Urinary bladder (tissue), 4 donors: Measurements from ENCODE around the gene KCNAB3. TPM values are rescaled to one million over a fixed set of nuclear protein-coding genes. Genes with fewer than 3 reads are reported as not detected.

Experiments
- DNase-seq: peaks from one replicate; pipeline ENCODE4 v3.0.0-alpha.2; 2015; ENCODE audit errors: extremely low spot score
- H3K27ac ChIP-seq: one replicate; pipeline ENCODE4 v1.5.1; 2013; ENCODE audit warnings: low read depth, mild to moderate bottlenecking, moderate library complexity
- H3K36me3 ChIP-seq: one replicate; pipeline ENCODE4 v1.6.1; 2013; ENCODE audit warnings: mild to moderate bottlenecking, moderate library complexity; ENCODE audit not compliant: insufficient read depth
- H3K4me1 ChIP-seq: one replicate; pipeline ENCODE4 v1.6.1; 2013; ENCODE audit warnings: mild to moderate bottlenecking, moderate library complexity; ENCODE audit not compliant: insufficient read depth
- H3K4me3 ChIP-seq: one replicate; pipeline ENCODE4 v1.5.1; 2013; ENCODE audit warnings: low read depth, low read length
- WGBS: extraction: QIAGEN DNeasy Blood & Tissue Kit; methylation state at CpG from one replicate; pipeline ENCODE4 v1.1.7; 2013; 5-methylcytosine and 5-hydroxymethylcytosine counted together
- polyA plus RNA-seq: library from polyadenylated mRNA; stranded (reverse); fragments of 200-250 nt; gene quantifications from one replicate; pipeline ENCODE4 v1.2.3, GENCODE V29; 2013
- total RNA-seq: library from RNA; depleted of rRNA; stranded (reverse); fragments of >200 nt; gene quantifications from one replicate; pipeline ENCODE4 v1.2.3, GENCODE V29; 2014
- donor health status: healthy with polysubstance abuse.
- donor health status: healthy.

KCNAB3 gene
- total and polyA plus RNA-seq, 2 donors, result 1.3 to 2.3 TPM

DNA sequence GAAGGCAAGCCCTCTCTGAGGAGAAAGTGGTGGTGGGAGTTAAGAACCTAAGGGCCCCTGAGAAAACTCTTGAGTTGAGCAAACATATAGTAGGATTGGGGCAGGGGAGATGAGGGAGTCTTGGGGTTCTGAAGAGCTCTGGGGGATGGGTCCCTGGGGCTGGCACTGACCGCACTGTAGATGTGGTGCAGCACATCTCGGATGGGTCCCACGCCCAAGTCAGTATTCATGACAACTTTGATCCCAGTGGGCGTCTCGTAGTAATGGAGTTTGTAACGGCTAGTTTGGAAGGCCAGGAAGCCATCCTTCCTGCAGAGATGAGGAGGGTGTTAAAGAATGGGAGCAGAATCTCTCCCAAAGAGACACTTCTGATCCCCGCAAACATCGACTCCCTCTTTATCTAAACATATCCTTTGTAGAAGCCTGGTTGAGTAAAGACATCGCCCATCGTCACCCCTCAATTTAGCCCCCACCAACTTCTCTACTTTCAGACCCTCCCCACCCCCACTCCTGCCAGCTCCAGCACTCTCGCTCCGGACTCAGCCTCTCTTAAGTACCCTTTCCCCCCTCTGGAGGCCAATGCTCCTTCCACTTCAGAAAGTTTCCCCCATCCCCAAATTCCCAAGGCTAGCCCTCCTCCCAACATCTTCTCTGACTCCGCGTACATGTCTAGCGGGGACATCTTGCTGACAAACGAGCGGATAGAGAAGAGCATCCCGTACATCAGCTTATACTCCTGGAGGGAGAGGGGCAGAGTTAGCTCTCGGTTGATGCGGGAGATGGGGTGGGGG is 1.4 kb upstream of the KCNAB3 start:
- H3K4me3 ChIP-seq, result peak overlapping the region; percentile 59
- no peaks in the 10 kb centered on the region for H3K4me1 ChIP-seq
- DNase-seq, result no peak
- H3K36me3 ChIP-seq, result no peaks in the 10 kb centered on the region
- 40% methylated on average over 20 of the region's 20 CpGs for WGBS
- no peak overlapping the region for H3K27ac ChIP-seq

DNA sequence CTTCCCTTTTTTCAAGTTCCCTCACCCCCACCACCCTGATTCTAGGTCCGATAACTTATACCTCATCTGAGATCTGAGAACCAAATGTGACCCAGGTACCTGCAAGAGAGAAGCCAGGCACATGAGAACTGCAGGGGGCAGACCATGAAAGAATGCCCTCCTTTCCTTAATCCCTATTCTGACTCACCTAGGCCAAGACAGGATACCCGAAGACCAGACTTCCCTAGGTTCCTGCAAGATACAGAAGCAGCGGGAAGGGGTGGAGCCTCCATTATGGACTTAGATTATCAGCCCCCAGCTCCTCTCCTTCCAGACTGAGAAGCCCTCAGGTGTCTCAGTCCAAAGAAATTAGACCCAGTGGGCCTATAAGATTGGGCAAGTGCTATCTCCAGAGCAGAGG is 2.1 kb downstream of the KCNAB3 start:
- no peak overlapping the region for H3K27ac ChIP-seq
- 84% methylated on average over 3 of the region's 3 CpGs for WGBS
- H3K4me3 ChIP-seq, result no peak overlapping the region
- H3K4me1 ChIP-seq, result no peaks in the 10 kb centered on the region
- DNase-seq, result no peak
- no peaks in the 10 kb centered on the region for H3K36me3 ChIP-seq

DNA sequence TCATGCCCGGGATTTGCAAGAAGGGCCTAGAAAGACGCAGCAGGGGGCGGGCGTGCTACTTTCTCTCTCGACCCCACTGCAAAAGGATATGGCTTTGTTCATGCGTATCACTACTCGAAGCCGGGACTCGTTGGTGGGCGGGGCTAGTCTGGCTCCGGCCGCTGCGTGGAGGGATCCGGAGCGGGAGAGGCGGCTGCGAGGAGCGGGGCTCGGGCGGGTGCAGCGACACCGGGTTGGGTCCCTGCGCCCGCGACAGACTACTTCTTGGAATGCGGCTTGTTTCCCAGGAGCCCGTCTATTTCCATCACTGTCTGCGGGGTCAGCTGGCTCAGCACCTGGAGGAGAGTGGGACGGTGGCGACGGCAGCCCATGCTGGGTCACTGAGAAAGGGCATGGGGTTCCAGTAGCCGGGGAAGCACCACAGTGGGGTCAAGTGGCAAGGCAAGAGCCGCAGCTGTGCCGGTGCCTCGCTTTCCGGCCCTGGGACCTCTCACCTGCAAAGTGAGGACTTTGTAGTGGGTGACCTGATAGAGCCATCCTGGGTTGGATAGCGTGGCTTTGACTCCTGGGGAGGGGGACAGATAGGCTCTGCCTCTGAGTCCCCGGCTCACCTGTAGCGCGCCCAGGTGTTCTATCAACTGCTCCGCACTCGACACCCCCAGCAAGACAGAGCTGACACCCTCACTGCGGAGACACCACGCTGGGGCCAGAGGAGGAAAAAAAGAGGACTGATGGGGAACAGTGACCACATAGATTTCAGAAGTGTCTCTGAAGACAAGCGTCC is 6.6 kb downstream of the KCNAB3 start:
- WGBS, result 18% methylated on average over 45 of the region's 45 CpGs
- DNase-seq, result peak; percentile 81
- peak overlapping the region; percentile 6 for H3K27ac ChIP-seq
- peak overlapping the region; percentile 25 for H3K4me3 ChIP-seq
- no peaks in the 10 kb centered on the region for H3K36me3 ChIP-seq
- H3K4me1 ChIP-seq, result no peaks in the 10 kb centered on the region

DNA sequence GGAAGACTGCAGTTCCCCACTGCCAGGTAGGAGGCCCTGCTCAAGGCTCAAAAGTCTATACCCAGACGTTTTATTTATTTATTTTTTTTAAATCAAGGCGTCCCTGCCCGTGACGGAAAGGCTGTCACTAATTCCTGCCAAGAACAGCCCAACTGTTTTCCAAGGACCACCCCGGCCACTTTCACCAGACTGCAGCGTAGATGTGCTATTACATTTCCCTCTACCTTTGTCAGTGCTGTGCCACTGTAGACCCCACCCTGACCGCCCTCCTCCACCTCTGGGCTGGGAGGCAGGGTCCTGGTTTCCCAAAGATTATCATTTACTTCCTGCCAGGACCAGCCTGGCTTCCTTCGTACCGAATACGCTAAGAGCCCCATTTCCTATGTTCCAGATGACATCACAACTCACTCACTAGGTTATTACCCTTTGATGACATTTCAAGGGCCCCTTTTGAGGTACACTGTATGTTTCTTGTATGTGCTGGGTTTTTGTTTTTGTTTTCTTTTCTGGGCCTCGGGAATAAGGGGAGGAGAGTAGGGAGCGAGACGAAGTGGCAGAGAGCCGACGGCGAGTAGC is 7.3 kb downstream of the KCNAB3 start:
- WGBS, result 35% methylated on average over 16 of the region's 16 CpGs
- no peaks in the 10 kb centered on the region for H3K36me3 ChIP-seq
- H3K4me1 ChIP-seq, result no peaks in the 10 kb centered on the region
- DNase-seq, result no peak
- H3K27ac ChIP-seq, result no peak overlapping the region
- H3K4me3 ChIP-seq, result peak overlapping the region; percentile 25

DNA sequence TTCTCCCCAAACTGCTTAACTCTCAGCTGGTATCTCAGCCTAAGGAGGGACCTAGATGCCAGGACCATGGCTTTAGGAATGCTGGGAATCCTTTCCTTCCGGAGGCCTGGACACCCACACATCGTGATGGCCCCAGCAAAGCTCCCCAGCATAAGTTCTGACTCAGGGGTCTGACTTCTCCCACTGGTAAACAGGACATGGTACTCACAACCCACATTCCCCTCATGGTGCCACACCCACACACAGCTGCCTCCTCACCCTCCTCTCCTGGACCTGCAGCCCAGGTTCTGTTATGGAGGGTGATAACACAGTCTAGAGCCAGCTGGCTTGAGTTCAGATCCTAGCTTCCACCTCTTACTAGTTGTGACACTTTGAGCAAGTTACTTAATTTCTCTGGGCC is 12.8 kb downstream of the KCNAB3 start:
- H3K36me3 ChIP-seq, result no peaks in the 10 kb centered on the region
- WGBS, result 52% methylated on average over 2 of the region's 2 CpGs
- H3K27ac ChIP-seq, result no peak overlapping the region
- no peak overlapping the region for H3K4me3 ChIP-seq
- H3K4me1 ChIP-seq, result no peaks in the 10 kb centered on the region
- DNase-seq, result no peak

DNA sequence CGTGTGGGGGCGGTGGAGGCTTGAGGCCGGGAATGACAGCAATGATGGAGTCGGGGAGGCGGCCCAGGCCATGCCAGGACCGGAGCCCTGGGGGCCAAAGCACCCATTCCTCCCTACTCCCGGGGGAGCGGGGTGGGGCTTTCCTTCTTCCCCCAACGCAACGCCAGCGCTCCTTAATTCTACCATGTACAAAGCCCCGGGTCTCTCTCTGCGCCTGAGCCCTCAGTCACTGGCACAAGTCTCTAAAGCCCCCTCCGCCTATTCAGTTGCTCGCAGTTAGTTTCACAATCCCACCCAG is 13.3 kb downstream of the KCNAB3 start:
- Histone ChIP-seq H3K4me3 (peak overlapping the region; percentile 40), H3K4me1 (no peaks in the 10 kb centered on the region), H3K27ac (peak overlapping the region; percentile 88), H3K36me3 (no peaks in the 10 kb centered on the region)
- no peak for DNase-seq
- 34% methylated on average over 15 of the region's 15 CpGs for WGBS

DNA sequence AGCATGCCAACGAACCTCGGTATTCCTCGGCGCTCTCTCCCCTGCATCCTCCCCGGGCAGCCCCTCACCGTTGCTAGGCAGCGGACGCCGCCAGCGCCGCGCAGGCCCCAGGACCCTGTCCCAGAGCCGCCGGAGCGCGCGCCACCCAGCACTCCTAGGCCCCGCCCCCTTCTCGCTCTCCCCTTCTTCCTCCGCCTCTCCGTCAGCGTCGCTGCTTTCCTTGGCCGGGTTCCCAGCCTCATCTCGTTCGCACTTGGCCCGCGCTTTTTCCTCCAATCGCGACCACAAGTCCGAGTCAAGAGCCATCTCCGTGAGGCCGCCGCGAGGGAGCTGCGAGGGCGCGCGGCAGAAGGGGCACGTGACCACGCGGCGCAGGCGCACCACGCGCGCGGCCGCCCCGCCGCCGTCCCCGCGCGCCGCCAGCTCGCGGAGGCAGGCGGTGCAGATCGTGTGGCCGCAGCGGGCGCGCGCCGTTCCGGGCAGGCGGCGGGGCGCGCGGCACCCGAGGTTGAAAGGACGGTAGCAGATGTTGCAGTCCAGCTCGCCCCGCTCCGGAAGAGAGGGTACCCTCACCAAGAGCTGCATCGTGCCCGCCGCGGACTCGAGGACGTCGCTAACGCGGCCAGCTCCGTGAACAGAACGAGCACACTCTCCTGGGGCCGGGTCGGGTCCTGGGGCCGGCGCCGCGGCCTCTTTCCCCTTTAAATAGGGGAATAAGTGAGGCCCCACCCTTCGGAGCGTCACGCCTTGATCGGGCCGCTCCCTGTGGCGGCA is 13.9 kb downstream of the KCNAB3 start, which contains the start of gene RNF227:
Gene RNF227 (minus strand): TSS at position 679 of the 774 bp plus-strand sequence. CDS start 94 bp downstream, at position 585.
- no peaks in the 10 kb centered on the region for H3K36me3 ChIP-seq
- H3K4me1 ChIP-seq, result no peaks in the 10 kb centered on the region
- peak within 1 kb of the TSS; percentile 88 for H3K27ac ChIP-seq
- WGBS, result under 1% methylated on average over 100 of the region's 100 CpGs
- peak; percentile 96 for DNase-seq
- H3K4me3 ChIP-seq, result peak within 1 kb of the TSS; percentile 40

DNA sequence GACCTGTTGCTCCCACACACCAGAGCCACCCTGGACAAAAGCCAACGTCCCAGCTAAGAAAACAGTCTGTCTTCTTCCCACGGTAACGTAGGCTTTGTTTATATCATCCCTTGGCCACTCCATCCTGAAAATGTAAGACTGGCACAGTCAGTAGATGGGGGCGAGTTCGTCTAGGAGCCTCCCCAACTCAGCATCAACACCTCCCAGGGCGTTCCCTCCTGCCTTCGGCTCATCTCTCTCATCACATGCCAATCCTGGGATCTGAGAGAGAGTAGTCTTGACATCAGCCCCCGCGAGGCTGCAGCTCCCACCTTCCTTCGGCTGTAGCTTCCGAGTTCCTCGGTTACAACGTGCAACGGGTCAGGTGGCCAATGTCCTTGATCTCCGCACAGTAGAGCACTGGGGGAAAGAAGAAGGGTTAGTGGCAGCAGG is 14.5 kb downstream of the KCNAB3 start:
- peak overlapping the region; percentile 40 for H3K4me3 ChIP-seq
- H3K4me1 ChIP-seq, result no peaks in the 10 kb centered on the region
- peaks cover 2% of the 10 kb centered on the region for H3K36me3 ChIP-seq
- H3K27ac ChIP-seq, result peak overlapping the region; percentile 74
- under 1% methylated on average over 15 of the region's 15 CpGs for WGBS
- peak; percentile 29 for DNase-seq

DNA sequence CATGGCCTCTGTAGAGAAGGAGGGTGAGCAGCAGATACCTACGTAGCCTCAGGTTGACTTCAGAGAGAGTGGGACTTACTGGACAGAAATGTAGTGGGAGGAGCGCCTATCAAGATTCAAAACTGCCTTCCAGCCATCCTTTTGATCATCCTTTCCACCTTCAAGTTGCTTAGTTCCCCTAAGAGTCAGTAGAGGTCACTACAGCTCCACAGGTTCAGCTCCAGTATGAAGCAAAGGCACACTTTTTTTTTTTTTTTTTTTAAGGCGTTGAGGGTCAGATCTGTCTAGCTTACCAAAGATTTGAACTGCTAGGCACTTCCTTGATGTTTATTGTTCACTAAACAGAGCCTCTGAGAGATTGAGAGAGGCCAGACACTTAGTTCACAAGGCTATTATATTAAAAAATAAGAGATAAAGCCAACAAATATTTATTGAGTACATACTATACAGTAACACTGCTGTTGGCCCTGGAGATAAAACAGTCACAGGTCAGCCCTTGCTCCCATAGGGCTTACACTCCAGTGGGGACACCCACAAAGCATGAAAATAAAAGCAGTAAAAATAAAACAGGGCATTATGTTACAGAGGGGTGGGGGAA is 16.6 kb downstream of the KCNAB3 start:
- Histone ChIP-seq H3K4me3 (no peak overlapping the region), H3K4me1 (no peaks in the 10 kb centered on the region), H3K36me3 (peaks cover 12% of the 10 kb centered on the region), H3K27ac (no peak overlapping the region)
- DNase-seq, result no peak
- WGBS, result 43% methylated on average over 3 of the region's 3 CpGs

DNA sequence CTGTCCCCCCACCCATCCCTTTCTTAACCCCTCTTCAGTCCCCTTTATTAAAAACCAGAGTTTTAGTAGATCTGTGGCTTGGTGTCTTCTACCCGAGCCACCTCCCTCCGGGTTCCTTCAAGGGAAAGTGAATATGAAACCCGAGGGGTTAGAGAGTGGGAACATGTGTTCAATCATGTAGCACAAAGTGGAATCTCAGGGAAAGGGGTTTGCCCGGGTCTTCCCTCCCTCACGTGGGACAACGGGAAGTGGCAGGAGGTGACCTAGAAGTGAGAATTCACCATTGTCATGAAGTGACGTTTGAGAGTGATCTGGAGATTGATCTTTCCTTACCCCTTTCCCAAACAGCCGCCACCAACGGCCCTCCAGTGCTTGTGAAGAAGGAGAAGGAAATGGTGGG is 18.5 kb downstream of the KCNAB3 start:
- Histone ChIP-seq H3K4me3 (no peak overlapping the region), H3K27ac (no peak overlapping the region), H3K4me1 (no peaks in the 10 kb centered on the region), H3K36me3 (peaks cover 12% of the 10 kb centered on the region)
- no peak for DNase-seq
- 72% methylated on average over 9 of the region's 9 CpGs for WGBS

DNA sequence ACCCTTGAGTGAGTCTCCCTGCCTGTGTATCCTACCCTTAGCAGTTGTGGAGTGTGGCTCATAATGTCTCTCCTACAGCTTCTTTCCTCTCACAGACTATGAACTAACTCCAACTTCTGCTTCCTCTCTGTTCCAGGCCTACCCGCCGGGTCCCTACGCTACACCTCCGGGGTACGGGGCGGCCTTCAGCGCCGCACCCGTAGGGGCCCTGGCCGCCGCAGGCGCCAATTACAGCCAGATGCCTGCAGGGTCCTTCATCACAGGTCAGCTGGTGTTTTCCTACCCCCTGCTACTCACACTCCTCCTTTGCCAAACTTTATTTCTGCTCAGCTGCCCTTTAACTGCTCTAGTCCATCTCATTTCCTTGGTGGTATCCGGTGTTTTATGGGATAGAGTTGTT is 18.9 kb downstream of the KCNAB3 start:
- no peak overlapping the region for H3K4me3 ChIP-seq
- DNase-seq, result no peak
- WGBS, result 91% methylated on average over 13 of the region's 13 CpGs
- no peaks in the 10 kb centered on the region for H3K4me1 ChIP-seq
- peaks cover 15% of the 10 kb centered on the region for H3K36me3 ChIP-seq
- H3K27ac ChIP-seq, result no peak overlapping the region

DNA sequence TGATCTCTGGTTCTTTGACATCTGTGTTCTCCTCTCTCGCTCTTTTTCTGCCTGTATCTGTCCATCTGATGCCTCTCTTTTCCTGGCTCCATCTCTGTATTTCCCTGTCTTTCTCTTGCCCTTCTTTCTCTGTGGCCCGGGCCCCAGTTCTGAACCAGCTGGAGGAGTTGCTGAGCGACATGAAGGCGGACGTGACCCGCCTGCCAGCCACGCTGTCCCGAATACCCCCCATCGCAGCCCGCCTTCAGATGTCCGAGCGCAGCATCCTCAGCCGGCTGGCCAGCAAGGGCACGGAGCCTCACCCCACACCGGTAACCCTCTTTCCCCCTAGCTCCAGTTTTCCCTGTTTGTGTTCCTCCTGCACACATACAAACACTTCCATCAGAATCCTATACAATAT is 19.4 kb downstream of the KCNAB3 start:
- WGBS, result 96% methylated on average over 15 of the region's 15 CpGs
- H3K4me3 ChIP-seq, result no peak overlapping the region
- no peak overlapping the region for H3K27ac ChIP-seq
- DNase-seq, result no peak
- no peaks in the 10 kb centered on the region for H3K4me1 ChIP-seq
- H3K36me3 ChIP-seq, result peaks cover 15% of the 10 kb centered on the region

DNA sequence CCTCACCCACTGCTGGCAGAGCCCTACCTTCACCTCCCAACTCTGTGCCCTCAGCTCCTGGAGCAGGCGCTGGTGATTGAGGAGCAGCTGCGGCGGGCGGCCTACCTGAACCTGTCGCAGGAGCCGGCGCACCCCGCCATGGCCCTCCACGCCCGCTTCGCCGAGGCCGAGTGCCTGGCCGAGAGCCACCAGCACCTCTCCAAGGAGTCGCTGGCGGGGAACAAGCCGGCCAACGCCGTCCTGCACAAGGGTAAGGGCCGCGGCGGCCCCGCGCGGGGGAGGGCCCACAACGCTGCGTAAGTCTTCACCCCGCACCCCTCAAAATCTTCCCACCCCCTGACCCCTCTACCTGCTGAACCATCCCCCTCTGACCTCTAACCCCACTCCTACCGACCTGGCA is 20.6 kb downstream of the KCNAB3 start:
- no peak for DNase-seq
- WGBS, result 93% methylated on average over 29 of the region's 29 CpGs

More for the DNA sequence above, 20.6 kb downstream of the KCNAB3 start:
- peaks cover 15% of the 10 kb centered on the region for H3K36me3 ChIP-seq
- no peaks in the 10 kb centered on the region for H3K4me1 ChIP-seq
- H3K4me3 ChIP-seq, result no peak overlapping the region
- no peak overlapping the region for H3K27ac ChIP-seq
